Measurements from ENCODE around the gene PPP1R37. TPM values are rescaled to one million over a fixed set of nuclear protein-coding genes. Genes with fewer than 3 reads are reported as not detected.

PPP1R37 gene
- total RNA-seq, 1 experiment from 2014 or later = 46.4 TPM

DNA sequence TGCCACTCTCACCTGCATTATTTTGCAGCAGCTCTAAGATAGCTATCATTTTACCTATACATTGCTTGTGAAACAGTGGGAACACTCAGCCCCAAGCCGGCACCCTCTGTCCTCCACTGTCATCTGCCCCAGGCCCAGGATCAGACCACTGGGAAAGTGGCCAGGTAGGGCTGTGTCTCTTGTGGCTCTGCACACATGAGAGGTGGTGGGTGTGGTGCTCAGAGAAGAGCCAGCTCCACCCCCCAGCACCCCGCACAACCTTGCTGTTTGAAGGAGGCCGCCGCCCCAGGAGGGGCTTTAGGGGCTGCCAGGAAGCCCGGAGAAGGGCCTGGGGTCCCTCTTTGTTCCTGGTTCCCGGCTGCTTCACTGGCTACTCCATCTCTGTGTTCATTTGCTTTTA is 26.6 kb downstream of the PPP1R37 start:
- no TSS peak for BruUV-seq (replicated peaks)
- intact Hi-C loops (cut with micrococcal nuclease) = no loop called here
- Histone ChIP-seq H3K4me3 (ENCODE audit: low read length) (no peak overlapping the region), H3K9me3 (ENCODE audit: low read length) (no peaks in the 10 kb centered on the region), H3F3A (ENCODE audit: low read length, unreplicated experiment) (peaks cover 4% of the 10 kb centered on the region), H3K4me2 (ENCODE audit: low read length) (no peak overlapping the region), H3K9ac (ENCODE audit: low read length) (no peak overlapping the region), H3K9me2 (replicated peaks; ENCODE audit: low read length) (no peaks in the 10 kb centered on the region), H3K36me3 (ENCODE audit: low read depth, low read length) (no peaks in the 10 kb centered on the region), H3K27me3 (ENCODE audit: low read length) (no peaks in the 10 kb centered on the region), H2AFZ (ENCODE audit: low read length) (no peak overlapping the region), H3K4me1 (ENCODE audit: insufficient read depth, low read length) (peaks cover 16% of the 10 kb centered on the region), H4K20me1 (ENCODE audit: low read length) (no peaks in the 10 kb centered on the region; the same call in none of the 2 replicates), H3K79me2 (ENCODE audit: low read length) (peaks cover 80% of the 10 kb centered on the region), H3K27ac (ENCODE audit: low read length) (no peak overlapping the region)
- ATAC-seq (no peak), DNase-seq (no peak)
- TF ChIP-seq, protein P1, sequence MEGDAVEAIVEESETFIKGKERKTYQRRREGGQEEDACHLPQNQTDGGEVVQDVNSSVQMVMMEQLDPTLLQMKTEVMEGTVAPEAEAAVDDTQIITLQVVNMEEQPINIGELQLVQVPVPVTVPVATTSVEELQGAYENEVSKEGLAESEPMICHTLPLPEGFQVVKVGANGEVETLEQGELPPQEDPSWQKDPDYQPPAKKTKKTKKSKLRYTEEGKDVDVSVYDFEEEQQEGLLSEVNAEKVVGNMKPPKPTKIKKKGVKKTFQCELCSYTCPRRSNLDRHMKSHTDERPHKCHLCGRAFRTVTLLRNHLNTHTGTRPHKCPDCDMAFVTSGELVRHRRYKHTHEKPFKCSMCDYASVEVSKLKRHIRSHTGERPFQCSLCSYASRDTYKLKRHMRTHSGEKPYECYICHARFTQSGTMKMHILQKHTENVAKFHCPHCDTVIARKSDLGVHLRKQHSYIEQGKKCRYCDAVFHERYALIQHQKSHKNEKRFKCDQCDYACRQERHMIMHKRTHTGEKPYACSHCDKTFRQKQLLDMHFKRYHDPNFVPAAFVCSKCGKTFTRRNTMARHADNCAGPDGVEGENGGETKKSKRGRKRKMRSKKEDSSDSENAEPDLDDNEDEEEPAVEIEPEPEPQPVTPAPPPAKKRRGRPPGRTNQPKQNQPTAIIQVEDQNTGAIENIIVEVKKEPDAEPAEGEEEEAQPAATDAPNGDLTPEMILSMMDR (conservative IDR thresholded peaks at IDR 0.05; ENCODE audit: low read depth, low read length) = no peak
- TF ChIP-seq EZH2 (IDR thresholded peaks at IDR 0.05; ENCODE audit: low read length, unreplicated experiment) (no peak), EZH2phosphoT487 (IDR thresholded peaks at IDR 0.05; ENCODE audit: borderline replicate concordance, low read length) (no peak)
- CTCF ChIA-PET = no interaction called here
- POLR2A ChIA-PET (ENCODE audit: unreplicated experiment) = no interaction called here

DNA sequence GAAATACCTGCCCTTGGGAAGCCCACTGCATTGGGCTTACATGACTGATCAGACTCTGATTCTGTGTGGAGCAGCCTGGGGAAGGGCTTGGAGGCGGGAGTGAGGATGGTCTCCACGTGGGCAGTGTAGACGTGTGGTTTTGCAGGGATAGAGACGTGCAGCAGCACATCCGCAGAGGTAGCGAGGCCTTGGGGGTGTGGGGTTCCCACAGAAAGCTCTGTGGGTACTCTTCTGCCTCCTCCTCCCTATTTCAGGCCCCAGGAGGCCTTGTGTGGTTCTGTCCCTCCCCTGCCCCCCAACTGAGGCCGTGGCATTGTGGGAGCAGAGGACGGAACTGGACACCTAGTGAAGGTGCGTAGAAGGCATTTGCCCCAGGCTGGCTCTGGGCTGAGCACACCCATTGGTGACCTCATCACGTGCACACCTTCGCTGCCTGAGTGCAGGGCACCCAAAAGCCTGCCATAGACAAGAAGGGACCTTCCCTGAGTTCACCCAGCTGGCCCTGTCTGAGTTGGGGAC is 28.9 kb downstream of the PPP1R37 start:
- POLR2A ChIA-PET (ENCODE audit: unreplicated experiment) = no interaction called here
- Histone ChIP-seq H3F3A (ENCODE audit: low read length, unreplicated experiment) (peaks cover 4% of the 10 kb centered on the region), H4K20me1 (ENCODE audit: low read length) (no peaks in the 10 kb centered on the region; the same call in none of the 2 replicates), H3K9me3 (ENCODE audit: low read length) (no peaks in the 10 kb centered on the region), H3K4me2 (ENCODE audit: low read length) (no peak overlapping the region), H3K4me1 (ENCODE audit: insufficient read depth, low read length) (peaks cover 16% of the 10 kb centered on the region), H3K36me3 (ENCODE audit: low read depth, low read length) (no peaks in the 10 kb centered on the region), H3K9me2 (replicated peaks; ENCODE audit: low read length) (no peaks in the 10 kb centered on the region), H3K27me3 (ENCODE audit: low read length) (no peaks in the 10 kb centered on the region), H3K27ac (ENCODE audit: low read length) (no peak overlapping the region), H3K4me3 (ENCODE audit: low read length) (no peak overlapping the region), H3K79me2 (ENCODE audit: low read length) (peaks cover 81% of the 10 kb centered on the region), H2AFZ (ENCODE audit: low read length) (no peak overlapping the region), H3K9ac (ENCODE audit: low read length) (no peak overlapping the region)
- CTCF ChIA-PET = no interaction called here
- intact Hi-C loops (cut with micrococcal nuclease) = no loop called here
- no TSS peak for BruUV-seq (replicated peaks)
- TF ChIP-seq EZH2phosphoT487 (IDR thresholded peaks at IDR 0.05; ENCODE audit: borderline replicate concordance, low read length) = no peak
- TF ChIP-seq EZH2 (IDR thresholded peaks at IDR 0.05; ENCODE audit: low read length, unreplicated experiment) = no peak
- TF ChIP-seq, protein P1 (conservative IDR thresholded peaks at IDR 0.05; ENCODE audit: low read depth, low read length) = no peak
- DNase-seq (no peak), ATAC-seq (no peak)

DNA sequence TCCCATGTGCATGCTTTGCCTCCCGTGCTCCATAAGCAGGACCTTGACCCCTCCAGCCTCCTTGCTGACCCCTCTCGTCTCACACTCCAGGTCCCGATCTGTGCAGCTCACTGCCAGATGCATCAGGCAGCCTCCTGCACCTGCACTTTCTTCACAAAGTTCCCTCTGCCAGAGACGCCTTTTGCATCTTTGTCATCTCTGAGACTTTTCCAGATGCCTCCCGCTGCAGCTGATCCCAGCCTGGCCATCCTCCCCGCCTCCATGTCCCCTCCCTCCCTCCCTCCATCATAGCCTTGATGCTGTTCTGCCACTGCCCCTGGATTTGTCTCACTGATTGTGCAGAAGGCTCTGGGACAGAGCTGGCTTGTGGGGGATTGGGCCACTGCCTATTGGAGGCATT is 29.9 kb downstream of the PPP1R37 start:
- H3K27me3 ChIP-seq (ENCODE audit: low read length) = no peaks in the 10 kb centered on the region
- no peaks in the 10 kb centered on the region for H3K36me3 ChIP-seq (ENCODE audit: low read depth, low read length)
- H3K4me3 ChIP-seq (ENCODE audit: low read length) = no peak overlapping the region
- DNase-seq (no peak), ATAC-seq (no peak)
- H4K20me1 ChIP-seq (ENCODE audit: low read length) = no peaks in the 10 kb centered on the region; the same call in none of the 2 replicates
- no peak overlapping the region for H2AFZ ChIP-seq (ENCODE audit: low read length)
- no peaks in the 10 kb centered on the region for H3K9me3 ChIP-seq (ENCODE audit: low read length)
- H3K27ac ChIP-seq (ENCODE audit: low read length) = peak overlapping the region; percentile 88
- ChIA-PET POLR2A (ENCODE audit: unreplicated experiment) (no interaction called here), CTCF (no interaction called here)
- peaks cover 75% of the 10 kb centered on the region for H3K79me2 ChIP-seq (ENCODE audit: low read length)
- H3K4me1 ChIP-seq (ENCODE audit: insufficient read depth, low read length) = peaks cover 16% of the 10 kb centered on the region
- intact Hi-C loops (cut with micrococcal nuclease) = no loop called here
- no peak overlapping the region for H3K4me2 ChIP-seq (ENCODE audit: low read length)
- TF ChIP-seq EZH2phosphoT487 (IDR thresholded peaks at IDR 0.05; ENCODE audit: borderline replicate concordance, low read length) = no peak
- TF ChIP-seq, protein P1 (conservative IDR thresholded peaks at IDR 0.05; ENCODE audit: low read depth, low read length) = no peak
- no peak for TF ChIP-seq EZH2 (IDR thresholded peaks at IDR 0.05; ENCODE audit: low read length, unreplicated experiment)
- BruUV-seq (replicated peaks) = no TSS peak
- no peaks in the 10 kb centered on the region for H3K9me2 ChIP-seq (replicated peaks; ENCODE audit: low read length)
- peaks cover 4% of the 10 kb centered on the region for H3F3A ChIP-seq (ENCODE audit: low read length, unreplicated experiment)
- H3K9ac ChIP-seq (ENCODE audit: low read length) = no peak overlapping the region

Measured in PC-3 (cell line).